WTC11 (cell line): ENCODE results near the gene NRG2. TPM values are rescaled to one million over a fixed set of nuclear protein-coding genes. Genes with fewer than 3 reads are reported as not detected.

ENCODE experiments used
- ATAC-seq: fragments of 200-7000 bp; cut with Tn5 transposase; 2 replicates; pipeline ENCODE4 v1.10.0; 2021; ENCODE audit warnings: mild to moderate bottlenecking, moderate library complexity
- CTCF ChIA-PET: fragments of 300-600 bp; sonication (Branson Sonifier 250); formaldehyde crosslinking; loops from one replicate; lab custom pipeline; 2021; ENCODE audit warnings: antibody characterized with exemption; lab: Charles Lee
- POLR2A ChIA-PET: fragments of 350-600 bp; sonication (Branson Sonifier 250); formaldehyde crosslinking; loops from one replicate; lab custom pipeline; 2021; ENCODE audit warnings: antibody characterized with exemption; lab: Charles Lee
- DNase-seq: peaks from one replicate; pipeline ENCODE4 v3.0.0; 2021; ENCODE audit warnings: low spot score
- H3K27ac Mint-ChIP-seq: 2 replicates; pipeline ENCODE4 v1.8.0; 2021; ENCODE audit warnings: mixed read lengths
- H3K27me3 Mint-ChIP-seq: 2 replicates; pipeline ENCODE4 v1.8.0; 2021; ENCODE audit warnings: low read depth, mild to moderate bottlenecking, moderate library complexity, mixed read lengths
- H3K36me3 Mint-ChIP-seq: 2 replicates; pipeline ENCODE4 v1.8.0; 2021; ENCODE audit warnings: mixed read lengths
- H3K4me1 Mint-ChIP-seq: 2 replicates; pipeline ENCODE4 v1.8.0; 2022; ENCODE audit warnings: mixed read lengths
- H3K4me3 Mint-ChIP-seq: 2 replicates; pipeline ENCODE4 v1.8.0; 2021; ENCODE audit warnings: mild to moderate bottlenecking, moderate library complexity, mixed read lengths
- H3K9me3 Mint-ChIP-seq: 2 replicates; pipeline ENCODE4 v1.8.0; 2021; ENCODE audit warnings: mixed read lengths
- ERG ChIP-seq: fragments of 250-450 bp; sonication (Bioruptor Pico); IDR thresholded peaks from 2 replicates; pipeline ENCODE4 v1.8.0; 2021; ENCODE audit warnings: mild to moderate bottlenecking
- ETV6 ChIP-seq: sonication (generic); formaldehyde crosslinking; IDR thresholded peaks from 2 replicates; pipeline ENCODE4 v1.8.1; 2022; ENCODE audit warnings: mild to moderate bottlenecking, missing genetic modification reagents
- GABPB1 ChIP-seq: sonication (generic); formaldehyde crosslinking; IDR thresholded peaks from 2 replicates; pipeline ENCODE4 v1.8.1; 2023; ENCODE audit warnings: mild to moderate bottlenecking, missing genetic modification reagents
- GTF2I ChIP-seq: fragments of 250-450 bp; sonication (Bioruptor Pico); conservative IDR thresholded peaks from 2 replicates; pipeline ENCODE4 v1.4.0; 2021; ENCODE audit warnings: mild to moderate bottlenecking
- HMGA2 ChIP-seq: fragments of 250-450 bp; sonication (Bioruptor Pico); IDR thresholded peaks from 2 replicates; pipeline ENCODE4 v1.4.0; 2021; ENCODE audit warnings: mild to moderate bottlenecking, moderate library complexity
- MLX ChIP-seq: sonication (generic); formaldehyde crosslinking; IDR thresholded peaks from 2 replicates; pipeline ENCODE4 v1.8.1; 2023; ENCODE audit warnings: mild to moderate bottlenecking, missing genetic modification reagents, moderate library complexity
- OVOL2 ChIP-seq: fragments of 250-450 bp; sonication (Bioruptor Pico); IDR thresholded peaks from 2 replicates; pipeline ENCODE4 v1.9.0; 2021; ENCODE audit warnings: mild to moderate bottlenecking, borderline replicate concordance
- PRRX2 ChIP-seq: fragments of 250-450 bp; sonication (Bioruptor Pico); IDR thresholded peaks from 2 replicates; pipeline ENCODE4 v1.8.0; 2021; ENCODE audit warnings: mild to moderate bottlenecking
- SP1 ChIP-seq: sonication (generic); formaldehyde crosslinking; conservative IDR thresholded peaks from 2 replicates; pipeline ENCODE4 v1.8.1; 2022; ENCODE audit warnings: missing genetic modification reagents
- USF2 ChIP-seq: sonication (generic); formaldehyde crosslinking; IDR thresholded peaks from 2 replicates; pipeline ENCODE4 v1.8.1; 2023; ENCODE audit warnings: mild to moderate bottlenecking, missing genetic modification reagents, moderate library complexity
- ZBTB43 ChIP-seq: sonication (generic); formaldehyde crosslinking; IDR thresholded peaks from 2 replicates; pipeline ENCODE4 v1.8.1; 2023; ENCODE audit warnings: mild to moderate bottlenecking, missing genetic modification reagents
- ZNF219 ChIP-seq: sonication (generic); formaldehyde crosslinking; IDR thresholded peaks from 2 replicates; pipeline ENCODE4 v1.8.0; 2023; ENCODE audit warnings: missing genetic modification reagents, mild to moderate bottlenecking, borderline replicate concordance
- ZNF232 ChIP-seq: sonication (generic); formaldehyde crosslinking; IDR thresholded peaks from 2 replicates; pipeline ENCODE4 v1.8.0; 2022; ENCODE audit warnings: mild to moderate bottlenecking, missing genetic modification reagents
- ZNF281 ChIP-seq: sonication (generic); formaldehyde crosslinking; IDR thresholded peaks from 2 replicates; pipeline ENCODE4 v1.8.0; 2023; ENCODE audit warnings: mild to moderate bottlenecking, missing genetic modification reagents
- ZSCAN18 ChIP-seq: fragments of 250-450 bp; sonication (Bioruptor Pico); IDR thresholded peaks from 2 replicates; pipeline ENCODE4 v2.1.2; 2022; ENCODE audit warnings: mild to moderate bottlenecking, moderate library complexity
- total RNA-seq: library from RNA; stranded (reverse); gene quantifications from 3 replicates; pipeline ENCODE4 v1.2.3, GENCODE V29; 2021

Gene NRG2
- total RNA-seq, 1 experiment from 2014 or later, result 0.44 TPM

- H3K27me3 Mint-ChIP-seq, result no peaks in the 10 kb centered on the region
- H3K4me1 Mint-ChIP-seq, result peaks cover 33% of the 10 kb centered on the region
- CTCF ChIA-PET, result interaction anchor here (0.9 to 5.6 kb wide), 6 partner anchors 10 to 251 kb away, joined by 3 to 95 read pairs (median 7); no protein-coding TSS in a partner anchor
- ATAC-seq (peak; percentile 68), DNase-seq (no peak)
- POLR2A ChIA-PET, result no interaction called here
- H3K27ac Mint-ChIP-seq, result no peak overlapping the region
- peaks cover 3% of the 10 kb centered on the region; the same call in 1 of the 2 replicates for H3K9me3 Mint-ChIP-seq
- H3K36me3 Mint-ChIP-seq, result no peaks in the 10 kb centered on the region
- TF ChIP-seq PRRX2, result no peak
- H3K4me3 Mint-ChIP-seq, result no peak overlapping the region
These were observed 88.0 kb downstream of the NRG2 start for GRCh38 chr5:139955053-139955605.

- H3K4me1 Mint-ChIP-seq, result peaks cover 38% of the 10 kb centered on the region
- ChIA-PET POLR2A (no interaction called here), CTCF (interaction anchor here (1.4 to 5.6 kb wide), 3 partner anchors 11 to 167 kb away, joined by 6 to 95 read pairs (median 21); no protein-coding TSS in a partner anchor)
- TF ChIP-seq ZSCAN18 (no peak), GABPB1 (no peak), HMGA2 (CRISPR knock-in tag) (no peak), ERG (CRISPR knock-in tag) (no peak), GTF2I (CRISPR knock-in tag) (no peak), MLX (CRISPR knock-in tag) (no peak)
- H3K36me3 Mint-ChIP-seq, result no peaks in the 10 kb centered on the region
- no peak for ATAC-seq
- H3K27me3 Mint-ChIP-seq, result no peaks in the 10 kb centered on the region
- H3K9me3 Mint-ChIP-seq, result peaks cover 3% of the 10 kb centered on the region; the same call in 1 of the 2 replicates
- DNase-seq, result no peak
- H3K4me3 Mint-ChIP-seq, result no peak overlapping the region
- H3K27ac Mint-ChIP-seq, result no peak overlapping the region
These were observed 88.6 kb downstream of the NRG2 start for GRCh38 chr5:139954462-139954861.

GRCh38 chr5:139954022-139954421, 89.1 kb downstream of the NRG2 start:
- POLR2A ChIA-PET, result no interaction called here
- Mint-ChIP-seq H3K36me3 (no peaks in the 10 kb centered on the region), H3K4me1 (peaks cover 38% of the 10 kb centered on the region), H3K4me3 (no peak overlapping the region), H3K9me3 (peaks cover 3% of the 10 kb centered on the region; the same call in 1 of the 2 replicates), H3K27ac (no peak overlapping the region), H3K27me3 (no peaks in the 10 kb centered on the region)
- DNase-seq (no peak), ATAC-seq (no peak)
- CTCF ChIA-PET, result interaction anchor here (2.5 to 7.0 kb wide), 2 partner anchors 14 to 166 kb away, joined by 21 to 46 read pairs; no protein-coding TSS in a partner anchor
- no peak for TF ChIP-seq SP1
- TF ChIP-seq USF2, result no peak
- TF ChIP-seq ZNF232, result no peak
- TF ChIP-seq ZNF281 (CRISPR knock-in tag), result no peak
- TF ChIP-seq OVOL2, result no peak
- no peak for TF ChIP-seq ETV6 (CRISPR knock-in tag)
- TF ChIP-seq ZBTB43 (CRISPR knock-in tag), result no peak
- TF ChIP-seq ZNF219 (CRISPR knock-in tag), result no peak
